ENCODE data around the gene ESR2. TPM values are rescaled to one million over a fixed set of nuclear protein-coding genes. Genes with fewer than 3 reads are reported as not detected.
A peak's percentile ranks its signal among the peaks of the same experiment; 100 is the strongest.

The ESR2 gene
- total RNA-seq, 4 donors from 2014 or later: 0.14 to 1.4 TPM; not detected in 2

DNA sequence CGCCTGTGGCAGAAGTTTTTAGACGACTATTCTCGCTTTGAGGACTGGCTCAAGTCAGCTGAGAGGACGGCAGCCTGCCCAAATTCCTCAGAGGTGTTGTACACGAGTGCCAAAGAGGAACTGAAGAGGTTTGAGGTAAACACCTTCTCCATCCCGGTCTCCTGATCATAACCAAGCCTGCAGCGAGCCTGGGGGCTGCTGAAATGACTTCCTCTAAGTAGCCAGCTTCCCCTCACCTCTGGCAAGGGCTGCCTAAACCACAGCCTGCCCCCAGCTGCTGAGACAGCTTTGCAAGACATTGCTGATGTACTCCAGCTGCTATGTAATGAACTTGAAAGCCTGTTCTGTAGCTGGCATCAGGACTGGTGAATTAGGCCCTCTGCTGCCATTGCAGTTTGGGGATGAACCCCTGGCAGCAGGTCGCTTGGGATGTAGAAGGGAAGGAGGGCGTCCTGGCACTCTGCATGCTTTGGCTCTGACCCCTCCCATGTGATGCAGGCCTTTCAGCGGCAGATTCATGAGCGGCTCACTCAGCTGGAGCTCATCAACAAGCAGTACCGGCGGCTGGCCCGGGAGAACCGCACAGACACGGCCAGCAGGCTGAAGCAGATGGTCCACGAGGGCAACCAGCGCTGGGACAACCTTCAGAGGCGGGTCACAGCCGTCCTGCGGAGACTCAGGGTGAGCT, 84.6 kb downstream of the ESR2 start:
- TF ChIP-seq POLR2A (IDR thresholded peaks at IDR 0.05) (no peak), POLR2AphosphoS5 (IDR thresholded peaks at IDR 0.05) (peak; percentile 10 to 67 (median 37))
- no peak overlapping the region for H3K4me3 ChIP-seq
- peak overlapping the region in 2 of 4 donors; percentile 43 to 45 for H3K27ac ChIP-seq
- H3K4me1 ChIP-seq: no peaks in the 10 kb centered on the region
- H3K27me3 ChIP-seq: no peaks in the 10 kb centered on the region
- intact Hi-C loops (cut with DNase I; ENCODE audit: low total_unique reads) (loop anchor here (5.0 kb wide), 1 partner anchor 1273 kb away; no protein-coding TSS in a partner anchor), in situ Hi-C loops (cut with MboI; ENCODE audit: low pct_ligation_motif_present in 1 of 4, low pct_unique_long_range_greater_than_20kb in 1 of 4, low sequenced_read_pairs in 3 of 4) (no loop called here)
- peak; percentile 30 for DNase-seq
- H3K9me3 ChIP-seq: no peaks in the 10 kb centered on the region
- WGBS, 2 donors (ENCODE audit: low coverage in 1 of 2): 69% methylated on average over 21 of the region's 21 CpGs; no CpG with 5 or more reads in 1 of the 2 donors
- peaks cover 0 to 36% (median 15%) of the 10 kb centered on the region in 4 donors for H3K36me3 ChIP-seq

DNA sequence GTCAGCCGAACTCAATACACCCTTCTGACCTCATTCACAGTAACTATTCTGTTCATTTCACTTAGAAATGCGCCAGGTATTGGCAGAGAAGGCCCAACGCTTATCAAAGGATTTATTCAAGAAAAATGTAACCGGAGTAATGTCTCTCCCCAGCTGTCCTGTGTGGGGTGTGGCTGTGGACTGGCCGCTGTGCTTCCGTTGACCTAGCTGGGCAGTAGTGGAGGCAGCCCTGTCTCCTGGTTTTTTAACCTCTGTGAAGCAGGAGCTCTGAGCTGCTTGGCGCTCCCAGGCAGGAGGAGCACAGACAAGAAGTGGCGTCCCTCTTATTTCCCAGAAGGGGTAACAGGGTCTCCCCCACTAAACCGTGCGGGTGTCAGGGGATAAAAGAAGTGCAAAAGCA, 85.2 kb downstream of the ESR2 start:
- in situ Hi-C loops (cut with MboI; ENCODE audit: low pct_ligation_motif_present in 1 of 4, low pct_unique_long_range_greater_than_20kb in 1 of 4, low sequenced_read_pairs in 3 of 4): no loop called here
- TF ChIP-seq POLR2A (IDR thresholded peaks at IDR 0.05) (no peak), EP300 (IDR thresholded peaks at IDR 0.05; ENCODE audit: low read depth) (no peak), POLR2AphosphoS5 (IDR thresholded peaks at IDR 0.05) (no peak)
- TF ChIP-seq, protein P1, sequence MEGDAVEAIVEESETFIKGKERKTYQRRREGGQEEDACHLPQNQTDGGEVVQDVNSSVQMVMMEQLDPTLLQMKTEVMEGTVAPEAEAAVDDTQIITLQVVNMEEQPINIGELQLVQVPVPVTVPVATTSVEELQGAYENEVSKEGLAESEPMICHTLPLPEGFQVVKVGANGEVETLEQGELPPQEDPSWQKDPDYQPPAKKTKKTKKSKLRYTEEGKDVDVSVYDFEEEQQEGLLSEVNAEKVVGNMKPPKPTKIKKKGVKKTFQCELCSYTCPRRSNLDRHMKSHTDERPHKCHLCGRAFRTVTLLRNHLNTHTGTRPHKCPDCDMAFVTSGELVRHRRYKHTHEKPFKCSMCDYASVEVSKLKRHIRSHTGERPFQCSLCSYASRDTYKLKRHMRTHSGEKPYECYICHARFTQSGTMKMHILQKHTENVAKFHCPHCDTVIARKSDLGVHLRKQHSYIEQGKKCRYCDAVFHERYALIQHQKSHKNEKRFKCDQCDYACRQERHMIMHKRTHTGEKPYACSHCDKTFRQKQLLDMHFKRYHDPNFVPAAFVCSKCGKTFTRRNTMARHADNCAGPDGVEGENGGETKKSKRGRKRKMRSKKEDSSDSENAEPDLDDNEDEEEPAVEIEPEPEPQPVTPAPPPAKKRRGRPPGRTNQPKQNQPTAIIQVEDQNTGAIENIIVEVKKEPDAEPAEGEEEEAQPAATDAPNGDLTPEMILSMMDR (IDR thresholded peaks at IDR 0.05): no peak
- Histone ChIP-seq H3K4me1 (no peaks in the 10 kb centered on the region), H3K36me3 (peaks cover 0 to 31% (median 12%) of the 10 kb centered on the region in 4 donors), H3K9me3 (no peaks in the 10 kb centered on the region), H3K27me3 (no peaks in the 10 kb centered on the region), H3K4me3 (no peak overlapping the region), H3K27ac (peak overlapping the region in 2 of 4 donors; percentile 43 to 45)
- intact Hi-C loops (cut with DNase I; ENCODE audit: low total_unique reads): no loop called here
- no peak for DNase-seq
- WGBS, 2 donors (ENCODE audit: low coverage in 1 of 2): 84 to 92% methylated on average over 8 to 10 of the region's 10 CpGs

DNA sequence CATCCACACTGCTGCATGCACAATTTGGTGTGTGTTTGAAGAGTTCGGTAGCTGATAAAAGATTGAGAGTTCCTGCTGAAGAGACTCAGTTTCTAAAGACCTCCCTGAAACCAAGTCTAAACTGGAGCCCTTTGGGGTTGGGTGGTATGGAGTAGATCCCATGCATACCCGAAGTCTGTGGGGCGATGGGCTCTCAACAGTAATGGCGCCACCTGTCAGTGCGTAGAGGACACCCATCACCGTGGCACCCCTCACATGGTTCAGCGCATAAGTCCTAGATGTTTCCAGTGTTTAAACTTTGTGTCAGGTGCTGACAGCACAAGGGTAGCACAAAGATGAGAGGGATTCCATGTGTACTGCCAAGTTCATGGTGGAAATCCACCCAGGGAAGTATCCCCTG, 85.9 kb downstream of the ESR2 start:
- Histone ChIP-seq H3K36me3 (peaks cover 0 to 26% (median 12%) of the 10 kb centered on the region in 4 donors), H3K9me3 (no peaks in the 10 kb centered on the region), H3K4me1 (no peaks in the 10 kb centered on the region), H3K4me3 (no peak overlapping the region), H3K27me3 (no peaks in the 10 kb centered on the region), H3K27ac (no peak overlapping the region)
- WGBS, 2 donors (ENCODE audit: low coverage in 1 of 2): 96% methylated on average over 7 of the region's 7 CpGs; no CpG with 5 or more reads in 1 of the 2 donors
- TF ChIP-seq EP300 (IDR thresholded peaks at IDR 0.05; ENCODE audit: low read depth) (no peak), POLR2A (IDR thresholded peaks at IDR 0.05) (no peak), POLR2AphosphoS5 (IDR thresholded peaks at IDR 0.05) (no peak)
- TF ChIP-seq, protein P1 (IDR thresholded peaks at IDR 0.05): no peak
- in situ Hi-C loops (cut with MboI; ENCODE audit: low pct_ligation_motif_present in 1 of 4, low pct_unique_long_range_greater_than_20kb in 1 of 4, low sequenced_read_pairs in 3 of 4) (no loop called here), intact Hi-C loops (cut with DNase I; ENCODE audit: low total_unique reads) (no loop called here)
- no peak for DNase-seq

DNA sequence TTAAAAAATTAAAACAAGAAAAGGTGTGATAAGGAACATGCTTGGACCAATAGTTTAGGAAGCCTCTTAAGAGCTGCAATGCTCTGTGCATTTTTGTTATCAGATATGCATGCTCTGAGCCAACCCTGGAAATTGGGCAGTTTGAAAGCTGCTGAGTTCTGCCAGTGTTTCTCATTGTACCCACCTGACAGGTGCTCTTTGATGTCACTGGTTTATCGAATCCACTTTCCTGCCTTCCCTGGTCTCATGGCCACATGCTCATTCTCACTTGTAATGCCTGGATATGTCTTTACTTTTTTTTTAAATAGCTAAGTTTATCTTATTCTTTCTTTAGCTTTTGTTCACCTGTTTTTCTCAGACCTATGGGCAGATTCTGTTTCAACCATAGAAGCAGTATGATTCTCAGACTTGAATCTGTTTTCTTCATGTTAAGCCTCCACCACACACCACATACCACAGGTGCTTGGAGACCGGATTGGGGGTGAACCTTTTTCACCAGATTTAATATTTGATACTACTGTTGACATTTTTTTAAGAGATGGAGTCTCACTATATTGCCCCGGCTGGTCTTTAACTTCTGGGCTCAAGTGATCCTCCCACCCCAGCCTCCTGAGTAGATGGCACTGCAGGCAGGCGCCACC, 90.7 kb downstream of the ESR2 start:
- WGBS, 2 donors (ENCODE audit: low coverage in 1 of 2): 82 to 88% methylated on average over 3 to 4 of the region's 4 CpGs
- intact Hi-C loops (cut with DNase I; ENCODE audit: low total_unique reads): no loop called here
- Histone ChIP-seq H3K36me3 (no peaks in the 10 kb centered on the region), H3K27ac (no peak overlapping the region), H3K27me3 (no peaks in the 10 kb centered on the region), H3K4me1 (no peaks in the 10 kb centered on the region), H3K4me3 (no peak overlapping the region), H3K9me3 (no peaks in the 10 kb centered on the region)
- TF ChIP-seq POLR2A (IDR thresholded peaks at IDR 0.05) (no peak), EP300 (IDR thresholded peaks at IDR 0.05; ENCODE audit: low read depth) (no peak), POLR2AphosphoS5 (IDR thresholded peaks at IDR 0.05) (no peak)
- TF ChIP-seq, protein P1 (IDR thresholded peaks at IDR 0.05): no peak
- in situ Hi-C loops (cut with MboI; ENCODE audit: low pct_ligation_motif_present in 1 of 4, low pct_unique_long_range_greater_than_20kb in 1 of 4, low sequenced_read_pairs in 3 of 4): no loop called here
- DNase-seq: no peak

Data from transverse colon (tissue), 4 donors.